Kidney capillary endothelial cell (primary cell): ENCODE measurements around the gene SNX5.

Experiments used
- DNase-seq: peaks from one replicate; pipeline ENCODE4 v3.0.0-alpha.2; 2018; ENCODE audit warnings: low spot score

The SNX5 gene

DNA sequence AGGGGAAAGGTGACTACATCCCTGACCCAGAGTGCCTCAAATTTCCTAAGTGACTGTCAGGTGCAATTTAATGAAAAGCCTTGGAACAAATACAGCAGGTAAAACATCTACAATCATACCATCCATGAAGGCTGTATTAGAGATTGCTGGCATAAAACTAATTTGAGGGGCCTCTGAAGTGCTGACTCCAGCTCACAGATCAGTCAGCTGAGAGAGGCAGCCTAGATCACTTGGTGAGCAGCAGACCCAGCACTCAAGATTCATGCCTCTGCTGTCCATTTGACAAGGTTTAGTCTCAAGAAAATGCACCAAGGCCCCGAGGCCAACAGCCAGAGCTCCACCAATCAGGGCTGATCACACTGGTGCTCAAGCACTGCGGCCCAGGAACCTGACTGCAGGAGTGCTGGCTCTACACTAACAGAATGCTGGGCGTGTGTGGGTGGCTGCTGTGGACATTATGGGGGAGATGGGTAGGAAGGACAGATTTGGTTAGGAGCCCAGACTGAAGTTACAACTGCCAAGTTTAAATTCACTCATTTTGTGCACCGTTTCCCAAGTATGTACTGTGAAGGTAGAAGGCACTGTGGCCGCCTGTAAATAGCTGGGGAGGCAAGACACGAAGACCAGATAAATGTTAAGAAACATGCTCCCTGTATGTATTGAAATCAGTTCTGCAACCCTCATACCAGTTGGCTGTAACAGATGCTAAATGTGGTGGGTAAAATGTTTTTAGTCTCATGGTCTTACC is 28.2 kb downstream of the SNX5 start:
- DNase-seq, result no peak

DNA sequence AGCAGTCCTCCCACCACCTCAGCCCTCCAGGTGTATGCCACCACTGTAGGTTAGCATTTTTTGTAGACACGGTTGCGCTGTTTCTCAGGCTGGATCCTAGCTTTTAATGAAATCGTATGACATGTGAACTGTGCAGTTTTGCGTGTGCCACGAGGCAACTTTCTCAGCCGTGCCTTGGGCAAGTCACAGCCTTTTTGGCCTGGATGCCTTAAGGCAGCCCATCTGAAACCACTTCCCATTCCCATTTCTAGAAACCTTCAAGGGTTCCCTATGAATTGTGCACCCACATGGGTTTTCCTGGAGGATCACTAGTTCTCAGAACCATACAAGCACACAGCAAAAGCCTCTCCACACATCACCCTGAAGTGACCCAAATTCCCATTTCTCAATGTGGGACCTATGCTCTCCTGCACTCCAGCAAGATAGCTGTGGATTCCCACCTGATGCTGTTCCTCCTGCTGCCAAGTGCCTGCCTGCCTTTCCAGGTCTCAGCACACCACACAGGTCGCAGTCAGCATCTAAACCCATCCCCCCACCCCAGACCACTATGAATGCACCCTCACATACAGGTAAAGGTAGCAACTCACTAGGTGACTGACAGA is 28.9 kb downstream of the SNX5 start:
- no peak for DNase-seq

DNA sequence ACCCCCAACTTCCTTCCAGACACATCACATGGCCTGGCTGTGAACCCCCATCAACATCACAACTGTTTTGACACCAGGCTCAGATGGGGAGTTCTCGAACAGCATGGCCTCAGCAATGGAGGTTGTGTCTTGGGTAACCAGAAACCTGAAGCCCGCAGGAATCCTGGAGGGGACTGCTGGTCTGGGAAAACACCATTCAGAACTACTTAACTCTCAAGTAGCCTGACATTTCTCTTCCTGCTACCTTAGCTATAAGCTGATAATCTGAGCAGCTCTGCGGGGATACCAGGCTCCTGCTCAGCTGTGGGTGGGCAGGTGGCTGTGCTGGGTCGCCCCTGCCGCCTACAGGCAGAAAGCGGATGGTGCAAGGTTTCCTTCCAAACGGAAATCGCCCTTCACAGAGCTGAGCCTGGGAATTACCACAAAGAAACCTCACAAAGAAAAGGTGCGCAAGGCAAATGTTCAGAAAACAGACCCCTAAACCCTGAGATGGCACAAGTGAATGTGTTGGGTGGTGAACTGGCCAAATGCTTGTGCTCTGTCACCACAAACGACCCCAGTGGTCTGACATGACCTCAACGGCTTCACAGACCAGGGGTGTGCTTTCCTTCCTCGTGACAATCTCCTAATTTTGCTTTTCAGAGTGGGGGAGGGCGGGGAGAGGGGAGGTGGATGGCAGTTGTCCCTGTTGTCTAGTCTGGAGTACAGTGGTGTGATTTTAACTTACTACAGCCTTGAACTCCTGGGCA is 29.5 kb downstream of the SNX5 start:
- DNase-seq, result peak; percentile 71

DNA sequence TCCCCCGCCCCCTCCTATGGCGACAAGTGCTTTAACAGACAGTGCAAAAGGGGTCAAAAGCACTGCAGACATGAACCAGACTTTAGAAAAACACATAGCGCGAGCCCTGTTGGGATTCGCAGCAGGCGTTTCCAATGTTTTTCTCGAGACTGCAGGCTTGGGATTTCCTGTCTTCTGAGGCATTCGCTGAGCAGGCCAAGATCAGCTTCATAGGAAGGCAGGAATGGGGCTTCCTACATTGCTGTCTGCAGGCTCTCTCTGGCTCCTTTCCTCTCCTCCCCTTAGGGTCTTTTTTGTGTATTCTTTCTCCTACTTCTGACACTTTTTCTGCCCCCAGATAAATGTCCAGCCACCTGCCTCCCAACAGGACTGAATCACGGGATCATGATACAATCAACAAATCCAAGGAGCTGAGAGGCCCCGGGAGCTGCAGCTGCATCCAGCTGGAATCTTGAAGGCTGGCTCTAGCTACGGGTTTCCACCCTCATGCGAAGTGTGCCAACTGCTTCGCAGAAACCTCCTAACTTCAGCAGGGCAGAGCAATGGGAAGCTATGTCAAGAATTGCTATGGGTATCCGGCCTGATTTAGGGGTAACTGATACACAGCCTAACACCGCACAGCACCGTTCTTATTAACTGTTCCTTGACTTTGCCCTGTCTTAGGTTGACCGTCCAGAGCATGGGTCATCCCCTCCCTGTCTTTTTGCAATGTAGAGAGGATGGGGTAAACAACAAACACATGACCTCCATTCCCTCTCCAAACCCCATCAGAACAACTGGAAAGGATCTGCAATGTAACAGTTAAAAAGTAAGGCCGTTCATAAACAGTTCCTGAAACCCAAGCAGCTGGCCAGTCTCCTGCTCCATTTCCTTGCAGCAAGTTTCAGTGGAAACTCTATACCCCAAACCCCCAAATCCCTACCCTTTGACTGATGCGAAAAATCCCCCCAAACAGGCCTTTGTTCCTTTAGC is 31.5 kb downstream of the SNX5 start:
- no peak for DNase-seq

DNA sequence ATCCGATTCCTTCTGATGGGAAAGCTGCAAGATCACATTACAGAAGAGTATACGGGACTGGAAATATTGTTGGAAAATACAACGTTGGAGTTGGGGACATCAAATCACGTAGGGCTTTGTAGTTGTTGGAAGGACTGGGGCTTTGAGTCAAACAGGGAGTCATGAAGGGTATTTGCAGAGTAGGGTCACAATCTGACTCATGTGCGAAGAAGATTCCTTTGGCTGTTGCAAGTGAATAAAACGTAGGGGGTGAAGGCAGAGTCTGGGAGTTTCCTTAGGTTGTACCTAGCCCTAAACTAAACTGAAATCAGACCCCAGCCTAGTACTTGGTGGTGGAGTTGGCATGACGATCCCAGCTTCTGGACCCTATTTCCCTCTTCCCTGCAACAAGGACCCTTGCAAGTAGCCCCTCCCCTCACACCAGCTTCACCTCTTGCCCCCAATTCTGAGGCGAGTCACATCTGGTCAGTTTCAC is 32.3 kb downstream of the SNX5 start:
- no peak for DNase-seq

DNA sequence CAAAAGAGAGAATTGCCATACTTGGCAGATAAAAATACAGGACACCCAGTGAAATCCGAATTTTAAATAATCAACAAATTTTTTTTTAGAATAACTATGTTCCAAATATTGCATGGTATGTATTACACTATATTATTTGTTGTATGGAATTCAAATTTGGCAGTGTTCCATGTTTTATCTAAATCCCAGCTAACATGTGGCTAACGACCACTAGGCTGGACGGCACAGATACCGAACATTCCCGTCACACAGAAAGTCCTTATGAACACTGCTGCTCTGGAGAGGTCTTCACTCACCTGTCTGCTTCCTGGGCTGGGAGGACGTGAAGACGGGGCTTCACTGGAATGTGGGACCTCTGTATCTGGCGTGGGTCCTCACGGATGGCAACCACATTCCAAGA is 32.8 kb downstream of the SNX5 start:
- DNase-seq, result no peak

DNA sequence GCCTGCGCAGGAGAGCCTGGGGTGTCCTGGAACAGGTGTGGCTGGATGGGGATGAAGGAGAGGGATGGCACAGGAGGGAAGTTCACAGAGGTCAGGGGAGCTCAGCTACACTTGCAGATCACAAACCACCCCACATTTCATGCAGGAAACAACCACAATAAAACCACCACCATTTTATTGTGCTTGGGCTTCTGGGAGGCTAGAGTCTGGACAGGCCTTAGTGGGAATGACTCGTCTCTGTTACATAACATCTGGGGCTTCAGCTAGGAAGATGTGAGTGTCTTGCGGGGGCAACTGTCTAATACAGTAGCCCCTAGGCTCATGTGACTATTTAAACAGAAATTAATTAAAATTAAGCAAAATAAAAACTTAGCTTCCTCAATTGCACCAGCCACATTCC is 33.4 kb downstream of the SNX5 start:
- no peak for DNase-seq

DNA sequence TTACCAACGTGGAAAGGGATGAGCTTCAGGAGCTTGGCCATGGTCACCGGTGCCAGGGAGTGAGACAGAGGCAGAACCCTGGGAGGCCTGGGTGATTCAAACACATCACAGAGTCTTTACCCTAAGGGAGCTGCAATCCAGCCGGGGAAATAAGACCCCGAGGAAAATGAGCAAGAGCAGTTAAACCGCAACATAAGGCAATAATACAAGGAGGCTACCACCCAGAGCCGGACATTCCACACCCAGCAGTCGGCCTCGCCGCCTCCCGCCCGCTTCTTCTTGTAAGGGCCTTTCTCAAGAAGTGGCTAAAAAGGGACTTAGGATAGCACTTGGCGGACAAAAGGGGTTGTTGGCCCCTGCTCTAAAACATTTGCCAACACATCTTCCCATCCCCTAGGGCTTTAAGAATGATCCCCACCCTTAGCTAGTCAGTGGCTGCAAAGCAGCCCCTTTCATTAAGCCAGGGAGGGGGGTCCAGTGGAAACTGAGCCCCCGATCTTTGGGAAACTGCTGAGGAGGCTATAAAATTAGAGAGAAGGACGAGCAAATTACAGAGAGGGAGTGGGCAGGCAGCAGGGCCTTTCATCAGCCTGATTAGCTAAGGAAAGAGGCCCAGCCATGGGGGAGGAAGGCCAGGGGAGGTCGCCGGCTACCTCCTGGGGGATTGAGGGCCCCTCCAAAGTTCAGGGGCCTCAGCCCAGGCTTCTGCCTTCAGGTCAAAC is 34.3 kb downstream of the SNX5 start:
- no peak for DNase-seq

DNA sequence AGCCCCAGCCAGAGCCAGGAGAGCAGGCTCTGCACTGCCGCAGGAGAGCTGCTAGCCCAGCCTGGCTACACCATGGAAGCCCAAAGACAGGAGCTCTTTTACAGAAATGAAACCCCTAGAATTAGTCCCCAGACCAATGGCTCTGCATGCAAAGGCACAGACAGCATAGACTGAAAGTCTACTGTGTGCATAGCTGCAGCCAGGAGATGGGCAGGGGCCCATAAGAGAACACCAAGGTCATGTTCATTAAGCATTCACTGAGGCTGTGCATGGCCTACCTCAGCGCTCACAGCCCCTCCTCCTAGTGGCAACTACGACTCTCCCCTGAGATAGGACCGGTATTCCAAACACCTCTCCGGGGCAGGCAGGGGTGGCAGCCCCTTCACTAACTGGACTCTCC is 34.9 kb downstream of the SNX5 start:
- DNase-seq, result no peak

DNA sequence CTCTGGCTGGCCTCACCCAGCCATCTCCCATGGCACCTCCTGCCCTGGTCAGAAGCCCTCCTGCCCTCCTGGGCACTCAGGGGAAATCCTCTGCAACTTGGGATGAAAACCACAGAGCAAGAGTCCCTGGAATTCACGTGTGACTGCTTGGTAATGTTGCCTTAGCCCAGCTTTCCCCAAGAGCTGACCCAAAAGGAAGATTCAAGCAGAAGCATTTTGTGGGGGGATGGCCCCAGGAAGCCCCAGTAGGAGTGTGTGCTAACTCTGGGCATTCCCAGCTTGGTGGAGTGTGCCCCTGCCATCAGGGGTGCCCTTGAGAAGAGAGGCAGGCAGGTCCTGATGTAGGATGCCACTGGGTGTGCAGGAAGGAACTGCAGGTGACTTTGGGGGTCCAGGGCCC is 35.5 kb downstream of the SNX5 start:
- DNase-seq, result no peak

DNA sequence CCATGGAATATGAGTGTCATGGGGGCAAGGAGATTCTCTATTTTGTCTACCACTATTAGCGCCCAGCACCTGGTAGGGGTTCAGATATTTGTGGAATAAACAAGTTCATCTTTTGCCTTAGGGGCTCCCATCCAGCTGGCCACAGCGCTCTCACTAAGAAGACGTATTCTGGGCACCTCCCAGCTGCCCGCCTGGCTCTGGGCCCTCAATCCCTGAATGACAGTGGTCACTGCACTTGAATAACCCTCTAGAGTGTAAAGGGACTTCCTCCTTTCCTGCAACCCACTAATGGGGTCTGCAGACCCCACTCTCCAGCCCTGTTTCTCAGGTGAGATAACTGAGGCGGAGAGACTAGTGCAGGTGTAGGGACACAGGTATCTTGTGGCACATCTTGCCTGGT is 36.2 kb downstream of the SNX5 start:
- DNase-seq, result no peak

DNA sequence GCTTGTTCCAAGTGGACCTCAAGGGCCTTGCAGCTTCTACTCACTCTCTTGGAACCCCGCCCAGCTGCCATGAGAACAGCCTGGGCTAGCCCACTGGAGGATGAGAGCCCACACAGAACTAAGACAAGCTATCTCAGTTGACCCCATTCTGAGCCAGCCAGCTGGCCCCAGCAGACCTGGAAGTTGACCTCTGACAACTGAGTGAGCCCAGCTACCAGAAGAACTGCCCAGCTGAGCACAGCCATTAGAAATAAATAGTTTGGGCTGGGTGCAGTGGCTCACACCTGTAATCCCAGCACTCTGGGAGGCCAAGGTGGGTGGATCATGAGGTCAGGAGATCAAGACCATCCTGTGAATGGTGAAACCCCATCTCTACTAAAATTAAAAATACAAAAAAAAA is 37.1 kb downstream of the SNX5 start:
- no peak for DNase-seq

DNA sequence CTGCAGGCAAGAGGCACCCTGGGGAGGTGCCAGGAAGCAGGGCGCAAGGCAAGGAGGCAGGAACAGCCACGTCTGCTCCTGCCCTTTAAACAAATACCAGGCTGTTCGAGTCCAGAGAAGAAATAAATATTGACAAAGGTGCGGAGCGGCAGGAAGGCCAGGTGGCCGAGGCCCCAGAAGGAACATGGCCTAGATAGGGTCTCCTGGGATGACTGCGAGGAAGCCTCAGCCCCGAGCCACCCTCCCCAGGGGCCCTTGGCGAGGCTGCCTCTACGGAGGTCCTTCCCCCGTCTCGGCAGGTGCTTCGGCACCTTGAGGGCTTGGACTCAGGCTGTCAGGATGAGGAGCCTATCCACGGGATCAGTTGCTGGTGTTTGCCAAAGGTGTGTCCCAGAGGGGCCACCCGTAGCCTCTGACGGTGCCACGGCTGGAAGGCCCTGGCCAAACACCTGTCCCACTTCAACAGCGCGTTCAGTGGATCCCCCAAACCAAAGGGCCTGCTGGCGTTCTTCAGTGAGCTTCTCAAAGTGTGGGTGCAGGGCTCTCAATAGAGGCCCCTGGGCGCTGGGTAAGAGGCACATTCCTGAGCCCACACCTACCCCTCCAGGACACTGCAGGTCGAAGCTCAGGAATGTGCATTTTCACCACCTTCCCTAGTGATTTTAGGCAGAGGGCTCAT is 39.8 kb downstream of the SNX5 start:
- no peak for DNase-seq

DNA sequence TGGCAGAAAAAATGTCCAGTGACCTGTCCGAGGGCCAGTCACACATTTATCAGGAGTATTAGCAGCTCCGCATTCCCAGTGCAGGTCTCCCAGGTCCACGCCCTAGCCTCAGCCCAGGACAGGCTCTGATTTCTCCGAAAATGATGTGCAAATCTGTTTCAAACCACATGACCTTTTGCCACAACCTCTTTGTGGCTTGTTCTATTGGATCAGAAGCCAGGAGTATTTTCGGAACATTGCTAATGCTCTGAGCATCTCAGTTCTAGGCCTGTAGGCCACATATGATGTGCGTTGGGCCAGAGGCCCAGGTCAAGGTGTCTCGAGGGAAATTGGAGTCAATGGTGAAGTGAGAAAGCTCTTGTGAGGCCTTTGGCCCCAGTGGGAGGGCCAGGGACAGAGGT is 40.4 kb downstream of the SNX5 start:
- DNase-seq, result no peak

DNA sequence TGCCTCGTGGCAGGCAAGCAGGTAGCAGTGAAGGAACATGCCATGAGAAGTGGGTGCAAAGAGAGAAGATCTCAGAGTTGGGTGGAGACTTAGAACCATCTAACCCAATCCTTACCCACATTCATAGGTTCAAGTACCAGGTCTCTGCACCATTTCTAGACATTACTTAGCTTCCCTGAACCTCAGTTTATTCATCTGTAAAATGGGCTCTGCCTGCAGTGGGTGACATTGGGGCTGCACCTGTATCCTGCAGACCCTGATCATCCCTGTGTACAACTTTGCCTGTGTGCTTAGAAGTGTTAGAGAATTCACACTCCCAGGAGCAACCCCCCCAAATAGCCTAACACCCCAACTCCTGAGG is 42.7 kb downstream of the SNX5 start:
- DNase-seq, result no peak

DNA sequence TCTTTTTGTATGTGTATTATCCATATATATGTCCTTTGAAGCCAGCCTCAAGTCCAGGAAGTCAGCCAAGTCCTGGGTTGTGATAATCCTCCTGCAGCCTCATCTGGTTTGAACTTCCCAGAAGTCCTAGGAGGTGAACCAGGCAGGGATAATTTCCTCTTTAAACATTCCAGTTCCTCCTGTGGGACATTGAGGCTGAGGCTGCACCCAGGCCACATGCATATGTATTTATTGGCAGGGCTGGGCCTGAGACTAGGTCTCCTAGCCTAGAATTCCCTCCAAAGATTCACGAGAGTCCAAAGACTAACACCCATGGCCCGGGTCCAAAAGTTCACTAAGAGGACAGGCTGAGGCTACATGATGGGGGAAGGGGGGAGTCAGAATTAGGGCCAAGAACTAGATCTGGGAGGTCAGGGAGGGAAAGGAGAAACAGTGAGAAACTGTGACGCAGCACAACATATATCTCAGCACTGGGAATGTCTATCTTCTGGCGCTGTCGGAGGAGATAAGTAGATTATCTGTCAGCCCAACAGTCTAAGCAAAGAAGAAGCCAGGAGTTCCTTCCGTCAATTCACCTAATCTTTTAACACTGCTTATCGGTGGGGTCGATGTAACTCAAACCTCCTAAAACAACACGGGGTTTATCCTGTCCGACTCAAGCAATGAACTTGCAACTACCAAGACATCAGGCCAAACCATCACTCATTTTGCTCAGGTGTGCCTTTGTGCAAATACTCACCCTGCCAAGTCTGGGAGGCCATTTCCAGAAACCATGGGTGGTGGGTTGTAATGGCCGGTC is 43.3 kb downstream of the SNX5 start:
- DNase-seq, result no peak

DNA sequence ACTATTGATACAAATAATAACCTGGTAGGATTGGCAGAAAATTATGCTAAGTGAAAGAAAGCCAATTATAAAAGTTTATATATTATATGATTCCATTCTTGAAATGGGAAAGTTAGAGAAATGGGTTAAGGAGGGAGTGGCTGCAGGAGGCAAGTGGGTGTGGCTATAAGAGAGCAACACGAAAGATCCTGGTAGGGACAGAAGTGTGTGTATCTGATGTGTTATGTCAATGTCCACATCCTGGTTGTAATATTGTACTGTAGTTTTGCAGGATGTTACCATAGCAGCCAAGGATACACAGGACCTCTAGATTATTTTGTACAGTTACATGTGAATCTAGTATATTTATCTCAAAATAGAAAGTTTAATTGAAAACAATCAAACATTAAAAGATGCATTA is 46.8 kb downstream of the SNX5 start:
- no peak for DNase-seq

DNA sequence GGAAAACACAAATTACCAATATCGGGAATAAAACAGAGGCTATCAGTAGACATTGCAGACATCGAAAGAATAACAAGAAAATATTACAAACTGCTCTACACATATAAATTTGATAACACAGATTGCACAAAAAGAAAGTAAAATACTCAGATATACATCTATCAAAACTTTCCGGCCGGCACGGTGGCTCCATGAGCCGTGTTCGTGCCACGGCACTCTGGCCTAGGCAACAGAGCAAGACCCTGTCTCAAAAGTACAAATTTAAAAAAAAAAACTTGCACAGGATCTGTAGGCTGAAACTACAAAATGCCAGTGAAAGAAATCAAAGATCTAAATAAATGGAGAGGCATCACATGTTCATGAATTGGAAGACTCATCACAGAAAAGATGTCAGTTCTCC is 49.4 kb downstream of the SNX5 start:
- no peak for DNase-seq

DNA sequence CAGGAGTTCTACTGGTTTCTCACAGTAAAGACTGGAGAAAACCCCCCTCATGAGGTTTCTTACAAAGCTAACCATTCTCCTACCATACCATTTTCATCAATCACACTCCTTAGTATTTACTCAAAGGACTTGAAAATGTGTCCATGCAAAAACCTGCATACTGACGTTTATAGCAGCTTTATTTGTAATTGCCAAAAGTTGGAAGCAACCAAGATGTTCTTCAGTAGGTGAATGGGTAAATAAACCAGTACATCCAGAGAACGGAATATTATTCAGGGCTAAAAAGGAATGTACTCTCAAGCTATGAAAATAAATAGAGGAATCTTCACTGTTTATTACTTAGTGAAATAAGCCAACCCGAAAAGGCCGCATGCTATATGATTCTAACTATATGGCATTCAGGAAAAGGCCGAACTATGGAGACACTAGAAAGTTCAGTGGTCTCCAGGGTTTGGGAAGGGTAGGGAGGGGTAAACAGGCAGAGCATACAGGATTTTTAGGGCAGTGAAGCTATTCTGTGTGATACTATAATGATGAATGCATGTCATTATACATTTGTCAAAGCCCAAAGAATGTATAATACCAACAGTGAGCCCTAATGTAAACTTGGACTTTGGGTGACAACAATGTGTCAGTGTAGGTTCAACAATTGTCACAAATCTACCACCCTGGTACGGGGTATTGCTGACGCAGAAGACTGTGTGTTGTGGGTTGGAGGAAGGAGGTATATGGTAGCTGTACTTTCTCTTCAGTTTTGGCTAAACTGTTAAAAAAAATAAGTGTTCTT is 50.6 kb downstream of the SNX5 start:
- DNase-seq, result no peak
